D721Med (cell line): ENCODE results near the gene LITAFD.

Source experiments
- DNase-seq: peaks from one replicate; pipeline ENCODE4 v3.0.0; 2011; ENCODE audit warnings: low spot score; ENCODE audit not compliant: insufficient read length
- FAIRE-seq: peaks from 2 replicates; lab custom pipeline; 2011; peaks lifted over from hg19 to GRCh38; lab: Jason Lieb, UNC
- CTCF ChIP-seq: IDR thresholded peaks from 2 replicates; pipeline ENCODE4 v1.5.1; 2012; ENCODE audit warnings: mild to moderate bottlenecking, control low read depth; ENCODE audit not compliant: insufficient read depth; ENCODE audit errors: missing control alignments

The LITAFD gene

GRCh38 chr16:8877894-8878522 is 4.1 kb upstream of the LITAFD start:
- no peak for TF ChIP-seq CTCF
- FAIRE-seq (no peak), DNase-seq (no peak)

GRCh38 chr16:8878523-8878911 is 3.6 kb upstream of the LITAFD start:
- no peak for TF ChIP-seq CTCF
- no peak for DNase-seq
- FAIRE-seq, result no peak

GRCh38 chr16:8880839-8881510 is 1.2 kb upstream of the LITAFD start:
- FAIRE-seq (no peak), DNase-seq (no peak)
- TF ChIP-seq CTCF, result no peak

- TF ChIP-seq CTCF, result no peak
- no peak for FAIRE-seq
- no peak for DNase-seq
Observed at GRCh38 chr16:8882725-8883377, 700 bp downstream of the LITAFD start.

- no peak for FAIRE-seq
- no peak for DNase-seq
- TF ChIP-seq CTCF, result no peak
Observed at GRCh38 chr16:8885674-8886592, 3.8 kb downstream of the LITAFD start.

- no peak for DNase-seq
- FAIRE-seq, result no peak
- no peak for TF ChIP-seq CTCF
Observed at GRCh38 chr16:8886593-8887430, 4.7 kb downstream of the LITAFD start.
